Spleen (tissue), 7 donors: Measurements from ENCODE around the gene TM9SF4.

Experiments
- POLR2A ChIP-seq, 3 donors: fragments of 450-650 bp; IDR thresholded peaks; one replicate each; pipeline ENCODE4 v1.5.1; 2017; ENCODE audit warnings: antibody characterized with exemption in 3 of 3, mild to moderate bottlenecking in 1 of 3
- TF ChIP-seq, protein P1 (sequence below), 11 experiments: fragments of 200-600 bp in 7 of 11; fragments of 450-650 bp in 4 of 11; sonication (generic) in 4 of 11; IDR thresholded peaks in 8 of 11; conservative IDR thresholded peaks in 3 of 11; 1 replicate in 7 of 11; 2 replicates in 4 of 11; pipeline versions ENCODE4 v1.4.0 to v1.8.0; 2016 to 2021; ENCODE audit warnings: antibody characterized with exemption in 11 of 11, inconsistent platforms in 4 of 11, mild to moderate bottlenecking in 1 of 11
- donor health status: DM: no; HTN: no; CAD: no; lungs with moderate emphysema.
- donor health status: DM: no; HTN: no; CAD: no.
- donor health status: DM: no; HTN: no; CAD: no.

DNA sequence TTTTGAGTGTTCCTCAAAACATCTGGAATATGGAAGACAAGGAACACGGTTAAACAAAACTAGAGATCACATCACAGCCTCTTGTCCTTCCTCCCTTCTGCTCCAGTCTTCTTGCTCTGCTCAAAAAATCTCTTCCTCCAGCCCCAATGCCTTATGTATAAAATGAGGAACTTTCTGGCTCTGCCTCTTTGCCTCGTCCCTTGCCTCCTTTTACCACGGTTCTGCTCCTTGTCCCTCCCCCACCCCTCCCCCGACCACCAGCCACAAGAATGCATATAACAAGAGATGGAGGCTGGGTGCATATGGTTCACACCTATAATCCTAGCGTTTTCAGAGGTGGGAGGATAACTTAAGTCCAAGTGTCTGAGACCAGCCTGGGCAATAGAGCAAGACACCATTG, 54.4 kb downstream of the TM9SF4 start:
- no peak for TF ChIP-seq POLR2A (IDR thresholded peaks at IDR 0.05)
- TF ChIP-seq, protein P1, sequence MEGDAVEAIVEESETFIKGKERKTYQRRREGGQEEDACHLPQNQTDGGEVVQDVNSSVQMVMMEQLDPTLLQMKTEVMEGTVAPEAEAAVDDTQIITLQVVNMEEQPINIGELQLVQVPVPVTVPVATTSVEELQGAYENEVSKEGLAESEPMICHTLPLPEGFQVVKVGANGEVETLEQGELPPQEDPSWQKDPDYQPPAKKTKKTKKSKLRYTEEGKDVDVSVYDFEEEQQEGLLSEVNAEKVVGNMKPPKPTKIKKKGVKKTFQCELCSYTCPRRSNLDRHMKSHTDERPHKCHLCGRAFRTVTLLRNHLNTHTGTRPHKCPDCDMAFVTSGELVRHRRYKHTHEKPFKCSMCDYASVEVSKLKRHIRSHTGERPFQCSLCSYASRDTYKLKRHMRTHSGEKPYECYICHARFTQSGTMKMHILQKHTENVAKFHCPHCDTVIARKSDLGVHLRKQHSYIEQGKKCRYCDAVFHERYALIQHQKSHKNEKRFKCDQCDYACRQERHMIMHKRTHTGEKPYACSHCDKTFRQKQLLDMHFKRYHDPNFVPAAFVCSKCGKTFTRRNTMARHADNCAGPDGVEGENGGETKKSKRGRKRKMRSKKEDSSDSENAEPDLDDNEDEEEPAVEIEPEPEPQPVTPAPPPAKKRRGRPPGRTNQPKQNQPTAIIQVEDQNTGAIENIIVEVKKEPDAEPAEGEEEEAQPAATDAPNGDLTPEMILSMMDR (IDR thresholded peaks at IDR 0.05 in 8 of 11, conservative IDR thresholded peaks at IDR 0.05 in 3 of 11): no peak
